Gastroesophageal sphincter (tissue), 3 donors: Measurements from ENCODE around the gene WNT3A.

Experiments used
- EP300 ChIP-seq: sonication (generic); formaldehyde crosslinking; IDR thresholded peaks from one replicate; pipeline ENCODE4 v1.6.1; 2017; ENCODE audit warnings: antibody characterized with exemption, mild to moderate bottlenecking
- POLR2A ChIP-seq, 2 donors: fragments of 450-650 bp; IDR thresholded peaks; one replicate each; pipeline ENCODE4 v1.6.1; 2017; ENCODE audit warnings: antibody characterized with exemption in 2 of 2, mild to moderate bottlenecking in 2 of 2, moderate library complexity in 1 of 2
- POLR2AphosphoS5 ChIP-seq: sonication (generic); formaldehyde crosslinking; IDR thresholded peaks from one replicate; pipeline ENCODE4 v1.6.1; 2017; ENCODE audit warnings: antibody characterized with exemption
- TF ChIP-seq, protein P1 (sequence below), 4 experiments: fragments of 200-600 bp in 2 of 4; fragments of 450-650 bp in 2 of 4; sonication (generic) in 1 of 4; IDR thresholded peaks; one replicate each; pipeline ENCODE4 v1.5.1; 2017 to 2019; ENCODE audit warnings: antibody characterized with exemption in 4 of 4, mild to moderate bottlenecking in 2 of 4, moderate library complexity in 2 of 4

DNA sequence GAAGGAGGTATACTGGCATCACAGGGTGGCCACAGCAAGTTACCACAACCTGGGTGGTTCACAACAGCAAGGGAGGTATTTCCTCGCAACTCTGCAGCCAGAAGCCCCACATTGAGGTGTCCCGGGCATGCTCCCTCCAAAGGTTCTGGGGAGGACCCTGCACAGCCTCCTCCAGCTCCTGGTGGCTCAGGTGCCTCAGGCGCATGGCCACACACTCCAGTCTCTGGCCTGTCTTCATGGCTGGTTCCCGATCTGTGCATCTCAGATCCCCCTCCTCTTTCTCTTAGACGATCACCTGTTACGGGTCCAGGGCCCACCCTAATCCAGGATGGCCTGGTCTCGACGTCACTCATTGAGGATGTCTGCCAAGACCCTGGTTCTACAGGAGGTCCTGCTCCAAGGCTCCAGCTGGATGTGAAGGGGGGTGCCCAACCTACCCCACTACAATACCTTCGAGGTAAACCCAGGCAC, 69.0 kb downstream of the WNT3A start:
- TF ChIP-seq, protein P1, sequence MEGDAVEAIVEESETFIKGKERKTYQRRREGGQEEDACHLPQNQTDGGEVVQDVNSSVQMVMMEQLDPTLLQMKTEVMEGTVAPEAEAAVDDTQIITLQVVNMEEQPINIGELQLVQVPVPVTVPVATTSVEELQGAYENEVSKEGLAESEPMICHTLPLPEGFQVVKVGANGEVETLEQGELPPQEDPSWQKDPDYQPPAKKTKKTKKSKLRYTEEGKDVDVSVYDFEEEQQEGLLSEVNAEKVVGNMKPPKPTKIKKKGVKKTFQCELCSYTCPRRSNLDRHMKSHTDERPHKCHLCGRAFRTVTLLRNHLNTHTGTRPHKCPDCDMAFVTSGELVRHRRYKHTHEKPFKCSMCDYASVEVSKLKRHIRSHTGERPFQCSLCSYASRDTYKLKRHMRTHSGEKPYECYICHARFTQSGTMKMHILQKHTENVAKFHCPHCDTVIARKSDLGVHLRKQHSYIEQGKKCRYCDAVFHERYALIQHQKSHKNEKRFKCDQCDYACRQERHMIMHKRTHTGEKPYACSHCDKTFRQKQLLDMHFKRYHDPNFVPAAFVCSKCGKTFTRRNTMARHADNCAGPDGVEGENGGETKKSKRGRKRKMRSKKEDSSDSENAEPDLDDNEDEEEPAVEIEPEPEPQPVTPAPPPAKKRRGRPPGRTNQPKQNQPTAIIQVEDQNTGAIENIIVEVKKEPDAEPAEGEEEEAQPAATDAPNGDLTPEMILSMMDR (IDR thresholded peaks at IDR 0.05) = no peak
- TF ChIP-seq EP300 (no peak), POLR2AphosphoS5 (no peak), POLR2A (IDR thresholded peaks at IDR 0.05) (no peak)
